HG02970 (cell line): ENCODE measurements around the gene SHC2.
"Not testable (repeated sequence)": the region's sequence is repeated elsewhere in the genome, so short reads cannot be mapped to it uniquely, and the experiment has no call there.

Experiments used
- ATAC-seq: cut with Tn5 transposase; IDR thresholded peaks from one replicate; pipeline ENCODE4 v1.9.1; 2021; ENCODE audit warnings: mild to moderate bottlenecking, moderate library complexity, moderate number of reproducible peaks; ENCODE audit not compliant: unreplicated experiment, low FRiP score

SHC2 gene

DNA sequence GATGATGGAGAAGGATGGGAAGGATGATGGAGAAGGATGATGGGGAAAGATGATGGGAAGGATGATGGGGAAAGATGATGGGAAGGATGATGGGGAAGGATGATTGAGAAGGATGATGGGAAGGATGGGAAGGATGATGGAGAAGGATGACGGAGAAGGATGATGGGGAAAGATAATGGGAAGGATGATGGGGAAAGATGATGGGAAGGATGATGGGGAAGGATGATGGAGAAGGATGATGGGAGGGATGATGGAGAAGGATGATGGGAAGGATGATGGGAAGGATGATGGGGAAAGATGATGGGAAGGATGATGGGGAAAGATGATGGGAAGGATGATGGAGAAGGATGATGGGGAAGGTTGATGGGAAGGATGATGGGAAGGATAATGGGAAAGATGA lies 66.0 kb downstream of the SHC2 start:
- ATAC-seq = not testable (repeated sequence)

GRCh38 chr19:393560-393959 lies 67.3 kb downstream of the SHC2 start:
- ATAC-seq = not testable (repeated sequence)

DNA sequence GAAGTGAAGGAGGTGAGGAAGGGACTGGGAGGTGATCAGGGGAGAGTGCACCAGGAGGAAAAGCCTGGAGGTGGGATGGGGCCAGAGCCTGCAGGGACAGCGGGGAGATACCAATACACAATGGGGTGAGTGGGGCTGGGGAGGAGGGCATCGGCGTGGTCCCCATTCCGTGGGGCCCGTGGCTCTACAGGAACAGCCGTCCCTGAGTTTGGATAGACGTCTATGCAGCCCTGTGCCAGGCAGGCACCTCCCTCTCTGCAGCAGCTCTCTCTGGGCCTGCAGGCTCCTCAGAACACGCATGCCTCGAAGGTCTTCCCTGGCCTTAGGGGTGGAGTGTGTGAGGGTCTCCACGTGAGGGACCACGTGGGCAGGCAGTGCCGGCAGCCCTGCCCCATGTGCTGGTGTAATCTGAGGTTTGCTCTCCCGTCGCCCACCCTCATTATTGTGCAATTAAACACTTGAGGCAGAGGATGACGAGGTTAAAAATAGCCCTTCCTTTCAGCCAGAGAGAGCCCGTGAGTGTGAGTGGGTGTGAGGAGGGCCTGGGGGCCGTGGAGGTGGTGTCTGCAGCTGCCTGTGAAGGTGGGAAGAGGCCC lies 68.4 kb downstream of the SHC2 start:
- no peak for ATAC-seq

DNA sequence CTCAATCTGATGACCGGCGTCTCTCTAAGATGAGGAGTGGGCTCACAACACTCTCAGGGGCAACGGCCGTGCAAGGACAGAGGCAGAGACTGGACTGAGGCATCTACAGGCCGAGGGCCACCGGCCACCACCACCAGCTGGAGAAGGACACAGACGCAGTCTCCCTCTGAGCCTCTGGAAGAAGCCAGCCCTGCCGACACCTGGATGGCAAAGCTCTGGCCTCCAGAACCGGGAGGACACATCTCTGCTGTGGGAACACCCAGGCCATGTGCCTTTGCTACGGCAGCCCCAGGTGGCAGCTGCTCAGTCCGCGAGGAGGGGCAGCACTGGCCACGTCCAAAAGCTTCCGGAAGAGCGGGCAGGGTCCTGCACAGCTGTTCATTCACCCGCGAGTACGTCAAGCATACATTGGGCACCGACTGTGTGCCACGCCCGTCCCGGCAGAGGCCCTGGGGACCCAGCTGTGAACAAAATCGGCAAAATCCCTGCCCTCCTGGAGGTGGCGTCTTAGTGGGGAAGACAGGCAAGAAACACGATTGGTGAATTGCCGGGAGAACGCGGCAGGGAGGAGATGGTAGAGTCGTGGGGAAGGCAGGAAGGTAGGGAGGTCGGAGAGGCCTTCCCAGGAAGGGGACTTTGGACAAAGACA lies 69.0 kb downstream of the SHC2 start:
- no peak for ATAC-seq

- ATAC-seq = no peak
Measured at GRCh38 chr19:391207-391557, 69.7 kb downstream of the SHC2 start.

GRCh38 chr19:390386-391206 lies 70.2 kb downstream of the SHC2 start:
- no peak for ATAC-seq

GRCh38 chr19:389935-390289 lies 70.9 kb downstream of the SHC2 start:
- no peak for ATAC-seq

GRCh38 chr19:389255-389934 lies 71.4 kb downstream of the SHC2 start:
- ATAC-seq = no peak

DNA sequence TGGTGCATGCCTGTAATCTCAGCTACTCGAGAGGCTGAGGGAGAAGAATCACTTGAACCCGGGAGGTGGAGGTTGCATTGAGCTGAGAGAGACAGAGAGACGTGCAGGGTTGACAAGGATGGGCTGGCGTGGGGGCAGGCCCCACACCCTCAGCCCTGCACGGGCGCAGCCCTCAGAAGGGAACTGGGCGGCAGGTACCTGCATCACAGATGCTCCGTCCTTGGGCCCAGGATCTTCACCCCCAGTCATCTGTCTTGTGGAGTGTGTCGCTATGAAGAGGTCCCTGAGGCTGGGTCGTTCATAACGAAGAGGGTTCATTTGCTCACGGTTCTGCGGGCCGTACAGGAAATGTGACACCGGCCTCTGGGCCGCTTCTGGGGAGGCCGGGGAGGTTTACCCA lies 72.1 kb downstream of the SHC2 start:
- ATAC-seq = no peak

DNA sequence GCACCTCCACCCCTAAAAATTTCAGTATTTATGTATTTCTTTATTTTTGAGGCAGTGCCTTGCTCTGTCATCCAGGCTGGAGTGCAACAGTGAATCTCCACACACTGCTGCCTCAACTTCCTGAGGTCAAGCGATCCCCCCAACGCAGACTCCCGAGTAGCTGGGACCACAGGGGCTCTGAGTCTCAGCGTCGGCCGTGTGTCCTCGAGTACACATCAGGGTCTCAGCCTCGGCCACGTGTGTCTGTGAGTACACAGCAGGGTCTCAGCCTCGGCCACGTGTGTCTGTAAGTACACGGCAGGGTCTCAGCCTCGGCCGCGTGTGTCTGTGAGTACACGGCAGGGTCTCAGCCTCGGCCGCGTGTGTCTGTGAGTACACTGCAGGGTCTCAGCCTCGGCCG lies 73.1 kb downstream of the SHC2 start:
- ATAC-seq = no peak

DNA sequence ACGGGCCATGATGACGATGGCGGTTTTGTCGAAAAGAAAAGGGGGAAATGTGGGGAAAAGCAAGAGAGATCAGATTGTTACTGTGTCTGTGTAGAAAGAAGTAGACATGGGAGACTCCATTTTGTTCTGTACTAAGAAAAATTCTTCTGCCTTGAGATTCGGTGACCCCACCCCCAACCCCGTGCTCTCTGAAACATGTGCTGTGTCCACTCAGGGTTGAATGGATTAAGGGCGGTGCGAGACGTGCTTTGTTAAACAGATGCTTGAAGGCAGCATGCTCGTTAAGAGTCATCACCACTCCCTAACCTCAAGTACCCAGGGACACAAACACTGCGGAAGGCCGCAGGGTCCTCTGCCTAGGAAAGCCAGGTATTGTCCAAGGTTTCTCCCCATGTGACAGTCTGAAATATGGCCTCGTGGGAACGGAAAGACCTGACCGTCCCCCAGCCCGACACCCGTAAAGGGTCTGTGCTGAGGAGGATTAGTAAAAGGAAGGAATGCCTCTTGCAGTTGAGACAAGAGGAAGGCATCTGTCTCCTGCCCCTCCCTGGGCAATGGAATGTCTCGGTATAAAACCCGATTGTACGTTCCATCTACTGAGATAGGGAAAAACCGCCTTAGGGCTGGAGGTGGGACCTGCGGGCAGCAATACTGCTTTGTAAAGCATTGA lies 74.1 kb downstream of the SHC2 start:
- ATAC-seq = not testable (repeated sequence)

- ATAC-seq = not testable (repeated sequence)
Measured at GRCh38 chr19:386189-386588, 74.6 kb downstream of the SHC2 start.

DNA sequence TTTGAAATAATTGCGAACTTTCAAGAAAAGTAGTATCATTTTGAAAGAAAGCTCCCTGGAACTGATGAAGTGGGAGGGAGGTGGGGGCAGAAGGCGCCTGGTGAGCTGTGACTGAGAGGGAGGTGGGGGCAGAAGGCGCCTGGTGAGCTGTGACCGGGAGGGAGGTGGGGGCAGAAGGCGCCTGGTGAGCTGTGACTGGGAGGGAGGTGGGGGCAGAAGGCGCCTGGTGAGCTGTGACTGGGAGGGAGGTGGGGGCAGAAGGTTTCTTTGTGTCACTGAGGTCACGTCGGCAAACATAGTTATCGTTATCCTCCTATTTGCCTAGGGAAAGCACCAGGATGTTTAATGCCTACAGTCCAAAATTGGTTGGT lies 76.0 kb downstream of the SHC2 start:
- no peak for ATAC-seq

DNA sequence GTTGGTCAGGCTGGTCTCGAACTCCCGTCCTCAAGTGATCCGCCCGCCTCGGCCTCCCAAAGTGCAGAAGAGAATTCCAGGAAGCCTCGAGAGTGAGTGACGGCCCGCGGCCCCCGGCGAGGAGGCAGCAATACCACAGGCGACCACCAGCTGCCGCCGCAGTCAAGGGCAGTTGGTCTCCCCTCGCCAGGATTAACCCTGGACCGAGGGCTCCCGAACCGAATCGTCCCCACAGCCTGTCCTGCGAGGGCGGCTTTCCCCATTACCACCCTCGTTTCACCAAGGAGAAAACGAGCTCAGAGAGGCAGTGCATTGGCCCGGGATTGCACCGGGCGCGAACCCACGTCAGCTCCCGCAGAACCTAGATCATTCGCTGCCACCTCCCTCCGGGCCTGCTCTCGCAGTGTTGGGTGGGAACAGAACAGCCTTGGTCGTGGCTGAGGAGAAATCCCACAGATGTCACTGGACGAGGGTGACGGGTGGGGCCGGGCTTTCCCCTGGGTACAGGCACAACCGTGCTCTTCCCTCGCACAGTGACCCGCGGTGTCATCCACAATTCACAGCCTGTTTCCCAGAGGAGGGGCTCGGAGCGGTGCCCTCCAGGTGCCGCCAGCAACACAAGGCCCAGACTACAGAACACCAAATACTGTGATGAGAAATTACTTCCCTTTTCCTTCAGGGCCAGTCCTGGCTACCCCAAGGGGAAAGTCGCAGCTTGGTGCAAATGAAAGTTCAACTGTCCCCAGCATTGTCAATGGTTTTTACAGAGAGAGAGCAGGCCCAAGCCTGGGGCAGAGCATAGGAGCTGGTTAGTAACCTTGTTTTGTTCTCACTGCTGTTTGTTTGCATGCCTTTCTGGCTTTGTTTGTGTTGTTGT lies 76.7 kb downstream of the SHC2 start:
- ATAC-seq = no peak

DNA sequence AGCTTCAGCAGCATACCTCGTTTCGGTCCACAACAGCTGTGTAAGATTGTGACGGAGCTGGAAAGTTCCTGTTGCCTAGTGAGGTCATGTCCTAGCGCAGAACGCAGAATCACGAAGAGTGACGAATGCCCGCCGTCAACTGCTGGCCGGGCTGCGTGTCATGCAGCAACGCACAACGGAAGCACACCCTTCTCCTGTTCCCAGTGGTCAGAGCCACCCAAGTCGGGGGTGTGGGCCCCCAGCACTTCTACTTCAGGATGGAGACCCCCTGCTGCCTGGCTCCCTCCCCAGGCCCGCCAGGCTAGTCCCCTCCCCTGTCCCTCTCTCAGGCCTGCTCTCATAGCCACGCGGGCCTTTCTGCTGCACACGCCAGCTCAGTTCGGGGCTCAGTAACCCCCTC lies 77.8 kb downstream of the SHC2 start:
- no peak for ATAC-seq

DNA sequence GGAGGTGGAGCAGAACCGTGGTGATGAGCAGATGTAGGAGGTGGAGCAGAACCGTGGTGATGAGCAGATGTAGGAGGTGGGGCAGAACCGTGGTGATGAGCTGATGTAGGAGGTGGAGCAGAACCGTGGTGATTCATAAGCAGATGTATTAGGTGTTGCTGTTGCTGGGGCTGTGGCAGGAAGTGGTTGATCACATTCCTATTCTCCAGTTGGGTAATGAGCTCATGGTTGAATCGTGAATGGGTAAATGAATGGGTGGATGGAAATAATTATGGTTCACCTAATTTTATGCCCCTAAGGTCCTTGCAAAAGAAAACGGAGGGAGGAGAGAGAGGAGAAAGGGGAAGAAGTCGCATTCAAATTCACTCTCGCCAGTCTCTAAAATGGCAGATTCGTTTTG lies 78.3 kb downstream of the SHC2 start:
- ATAC-seq = not testable (repeated sequence)

DNA sequence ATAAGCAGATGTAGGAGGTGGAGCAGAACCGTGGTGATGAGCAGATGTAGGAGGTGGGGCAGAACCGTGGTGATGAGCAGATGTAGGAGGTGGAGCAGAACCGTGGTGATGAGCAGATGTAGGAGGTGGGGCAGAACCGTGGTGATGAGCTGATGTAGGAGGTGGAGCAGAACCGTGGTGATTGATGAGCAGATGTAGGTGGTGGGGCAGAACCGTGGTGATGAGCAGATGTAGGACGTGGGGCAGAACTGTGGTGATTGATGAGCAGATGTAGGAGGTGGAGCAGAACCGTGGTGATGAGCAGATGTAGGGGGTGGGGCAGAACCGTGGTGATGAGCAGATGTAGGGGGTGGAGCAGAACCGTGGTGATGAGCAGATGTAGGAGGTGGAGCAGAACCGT lies 78.9 kb downstream of the SHC2 start:
- ATAC-seq = not testable (repeated sequence)

DNA sequence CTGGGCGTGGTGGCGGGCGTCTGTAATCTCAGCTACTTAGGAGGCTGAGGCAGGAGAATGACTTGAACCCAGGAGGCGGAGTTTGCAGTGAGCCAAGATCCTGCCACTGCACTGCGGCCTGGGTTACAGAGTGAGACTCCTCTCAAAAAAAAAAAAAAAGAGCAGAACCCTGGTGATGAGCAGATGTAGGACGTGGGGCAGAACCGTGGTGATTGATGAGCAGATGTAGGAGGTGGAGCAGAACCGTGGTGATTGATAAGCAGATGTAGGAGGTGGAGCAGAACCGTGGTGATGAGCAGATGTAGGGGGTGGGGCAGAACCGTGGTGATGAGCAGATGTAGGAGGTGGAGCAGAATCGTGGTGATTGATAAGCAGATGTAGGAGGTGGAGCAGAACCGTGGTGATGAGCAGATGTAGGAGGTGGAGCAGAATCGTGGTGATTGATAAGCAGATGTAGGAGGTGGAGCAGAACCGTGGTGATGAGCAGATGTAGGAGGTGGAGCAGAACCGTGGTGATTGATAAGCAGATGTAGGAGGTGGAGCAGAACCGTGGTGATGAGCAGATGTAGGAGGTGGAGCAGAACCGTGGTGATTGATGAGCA lies 80.1 kb downstream of the SHC2 start:
- not testable (repeated sequence) for ATAC-seq

DNA sequence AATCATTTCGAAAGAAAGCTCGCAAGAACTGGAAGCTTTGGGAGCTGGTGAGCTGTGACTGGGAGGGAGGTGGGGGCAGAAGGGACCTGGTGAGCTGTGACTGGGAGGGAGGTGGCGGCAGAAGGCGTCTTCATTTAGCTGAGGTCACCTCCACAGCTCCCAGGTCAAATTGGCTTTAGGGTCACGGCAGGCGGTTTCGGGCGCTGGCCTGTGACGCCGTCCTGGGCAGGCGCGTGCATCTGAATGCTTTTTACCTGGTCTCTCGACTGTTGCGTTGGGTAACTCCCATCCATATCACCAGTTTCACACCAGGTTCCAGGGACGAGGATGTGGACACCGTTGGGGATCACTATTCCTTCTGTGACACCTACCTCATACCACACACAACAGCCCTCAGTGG lies 81.0 kb downstream of the SHC2 start:
- no peak for ATAC-seq
